NCI-H2081 treated with DMSO at 0.1 percent for 48 hours (cell line): Measurements from ENCODE around the gene MACC1.

Experiments used
- DNase-seq: peaks from one replicate; lab custom pipeline; 2025; lab: John Stamatoyannopoulos, UW

MACC1 gene

GRCh38 chr7:20217193-20217948 lies at the start of gene MACC1:
MACC1 (minus strand) TSS chr7:20217384; CDS start chr7:20161862, 55,522 bp downstream.
- no peak for DNase-seq

DNA sequence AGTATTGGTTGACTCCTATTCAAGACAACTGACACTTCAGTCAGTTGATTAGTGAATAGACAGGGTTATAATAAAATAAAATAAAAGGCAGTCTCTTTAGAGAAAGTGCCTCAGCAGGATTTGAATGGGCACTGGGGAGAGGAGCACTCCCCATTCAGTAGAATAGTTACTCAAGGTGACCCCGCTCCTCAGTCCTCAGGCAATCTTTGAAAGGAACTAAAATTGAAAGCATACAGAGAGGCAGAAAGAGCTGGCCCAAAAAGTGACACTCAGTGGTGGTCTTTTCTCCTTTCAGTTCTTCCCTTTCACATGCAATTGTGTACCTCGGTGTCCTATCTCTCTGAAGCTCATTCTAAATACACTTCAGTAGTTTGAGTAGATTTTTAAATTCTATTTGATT lies 47.4 kb upstream of the MACC1 start:
- DNase-seq, result no peak

GRCh38 chr7:20260223-20260622 lies 43.0 kb upstream of the MACC1 start:
- no peak for DNase-seq

DNA sequence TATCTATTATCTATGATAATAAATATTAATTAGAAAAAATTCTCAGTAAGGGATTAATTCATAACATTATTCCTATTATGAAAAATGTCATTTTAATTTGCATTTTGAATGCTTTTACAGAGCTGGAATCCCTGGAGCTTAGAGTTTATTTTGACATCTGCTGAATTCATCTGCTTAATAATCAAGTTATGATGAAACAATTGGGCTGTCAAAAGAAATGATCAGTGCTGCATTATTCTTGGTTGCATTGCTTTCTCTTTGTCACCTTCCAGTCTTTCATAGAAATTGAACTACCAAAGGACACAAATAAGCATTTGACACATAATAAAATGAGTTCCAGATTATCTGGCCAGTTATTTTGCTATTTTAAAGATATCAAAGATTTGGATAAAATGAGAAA lies 40.0 kb upstream of the MACC1 start:
- no peak for DNase-seq

GRCh38 chr7:20249920-20250319 lies 32.7 kb upstream of the MACC1 start:
- no peak for DNase-seq

DNA sequence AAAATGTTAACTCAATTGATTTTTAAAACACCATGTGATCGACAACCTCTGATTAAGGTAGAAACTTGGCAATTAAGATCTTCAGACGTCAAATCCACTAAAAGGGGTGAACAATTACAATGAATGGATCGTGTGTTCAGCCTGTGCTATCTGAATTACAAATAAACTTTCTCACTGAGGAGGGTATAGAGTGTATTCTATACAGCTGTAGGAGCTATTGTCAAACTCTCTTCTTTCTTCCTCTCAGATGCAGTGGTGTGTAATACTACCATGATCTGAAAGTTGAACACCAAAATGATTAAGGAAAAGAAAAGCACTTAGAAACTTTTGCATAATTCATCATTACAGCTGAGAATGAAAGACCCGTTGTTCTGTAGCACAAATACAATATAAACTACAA lies 32.2 kb upstream of the MACC1 start:
- no peak for DNase-seq

GRCh38 chr7:20246236-20246635 lies 29.1 kb upstream of the MACC1 start:
- no peak for DNase-seq

DNA sequence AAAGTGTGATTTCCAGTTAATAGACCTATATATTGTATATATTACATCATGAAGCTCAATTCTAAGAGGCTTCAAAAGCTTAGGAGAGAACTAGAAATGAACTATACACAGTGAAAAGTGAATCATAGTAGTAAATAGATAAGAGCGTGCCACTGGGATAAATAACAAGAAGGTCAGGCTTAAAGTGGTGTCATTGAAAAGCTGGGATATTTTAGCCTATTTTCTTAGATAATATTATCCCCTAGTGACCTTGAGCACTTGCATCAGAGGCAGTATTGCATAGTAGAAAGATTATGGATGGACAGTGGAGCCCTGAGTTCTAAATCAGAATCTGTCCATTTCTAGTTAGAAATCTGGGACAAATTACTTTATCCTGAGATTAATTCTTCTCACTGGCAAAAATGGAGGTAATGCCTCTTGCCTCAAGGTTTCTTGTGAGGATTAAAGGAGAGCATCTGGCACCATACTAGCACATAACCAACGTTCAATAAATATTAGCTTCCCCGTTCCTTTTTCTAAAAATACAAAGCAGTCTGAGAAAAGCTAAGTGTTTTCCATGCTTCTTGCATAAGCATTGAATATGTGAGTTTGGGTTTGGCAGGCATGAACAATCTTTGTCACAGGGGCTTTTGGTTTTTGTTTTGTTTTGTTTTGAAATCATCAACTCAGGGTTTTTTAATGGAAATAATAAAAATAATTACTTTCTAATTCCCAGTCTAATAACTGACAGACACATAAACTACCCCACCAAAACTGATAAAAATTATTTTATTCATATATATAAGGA lies 27.3 kb upstream of the MACC1 start:
- DNase-seq, result no peak

- DNase-seq, result no peak
Observed at GRCh38 chr7:20241911-20242261, 24.7 kb upstream of the MACC1 start.

DNA sequence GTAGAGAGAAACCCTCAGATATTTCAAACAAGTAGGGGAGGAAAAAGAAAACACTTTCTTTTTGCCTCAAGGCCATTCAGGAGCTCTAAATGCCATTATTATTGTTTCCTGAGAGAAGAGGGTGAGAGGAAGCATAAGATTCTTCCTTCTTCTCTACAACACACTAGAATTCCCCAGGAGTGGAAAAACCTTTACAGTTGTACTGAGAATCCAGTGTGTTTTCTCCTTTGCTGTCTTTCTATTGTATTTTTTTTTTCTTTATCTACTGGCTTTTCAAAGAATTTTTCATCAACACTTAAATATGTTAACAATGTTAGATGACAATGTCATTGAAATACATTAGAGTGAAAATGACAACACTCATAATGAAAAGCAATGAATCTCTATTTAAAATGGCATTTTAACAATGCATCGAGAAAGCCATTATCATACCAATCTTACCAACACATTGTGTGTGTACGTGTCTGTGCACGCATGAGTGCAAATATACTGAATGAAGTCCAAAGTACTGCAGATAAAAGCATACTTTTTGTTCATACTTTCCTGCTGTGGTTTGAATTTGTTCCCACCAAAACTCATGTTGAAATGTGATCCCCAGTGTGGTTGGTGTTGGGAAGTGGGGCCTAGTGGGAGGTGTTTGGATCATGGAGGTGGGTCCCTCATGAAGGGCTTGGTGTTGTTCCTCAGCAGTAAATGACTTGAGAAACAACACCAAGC lies 24.2 kb upstream of the MACC1 start:
- no peak for DNase-seq

GRCh38 chr7:20240080-20240926 lies 23.1 kb upstream of the MACC1 start:
- DNase-seq, result no peak

DNA sequence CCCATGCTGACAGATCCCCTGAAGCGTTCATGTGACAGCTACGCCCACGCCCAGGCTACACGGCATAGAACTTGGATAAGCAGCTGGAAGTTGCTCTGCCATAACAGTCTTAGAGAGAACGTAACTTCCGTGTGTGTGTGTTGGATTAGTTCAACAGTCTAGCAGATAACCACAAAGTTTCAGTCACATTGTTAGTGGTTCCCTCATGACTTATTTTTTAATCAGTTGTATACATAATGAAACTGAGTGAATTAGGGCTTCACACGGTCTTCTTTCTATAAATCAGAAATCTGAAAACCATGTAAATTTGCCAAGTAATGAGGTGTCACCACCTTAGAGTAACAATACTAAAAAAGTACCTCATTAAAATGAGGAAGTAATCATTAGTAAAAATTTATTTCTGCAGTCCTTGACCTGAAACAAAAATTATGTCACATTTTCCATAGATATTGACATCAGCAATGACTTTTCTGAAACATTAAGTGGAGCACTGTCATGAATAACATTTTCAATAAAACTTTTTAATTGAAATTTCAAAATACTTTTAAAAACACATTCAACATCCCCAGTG lies 21.7 kb upstream of the MACC1 start:
- no peak for DNase-seq

- no peak for DNase-seq
Observed at GRCh38 chr7:20238194-20238753, 21.1 kb upstream of the MACC1 start.

- DNase-seq, result no peak
Observed at GRCh38 chr7:20237464-20238193, 20.4 kb upstream of the MACC1 start.

DNA sequence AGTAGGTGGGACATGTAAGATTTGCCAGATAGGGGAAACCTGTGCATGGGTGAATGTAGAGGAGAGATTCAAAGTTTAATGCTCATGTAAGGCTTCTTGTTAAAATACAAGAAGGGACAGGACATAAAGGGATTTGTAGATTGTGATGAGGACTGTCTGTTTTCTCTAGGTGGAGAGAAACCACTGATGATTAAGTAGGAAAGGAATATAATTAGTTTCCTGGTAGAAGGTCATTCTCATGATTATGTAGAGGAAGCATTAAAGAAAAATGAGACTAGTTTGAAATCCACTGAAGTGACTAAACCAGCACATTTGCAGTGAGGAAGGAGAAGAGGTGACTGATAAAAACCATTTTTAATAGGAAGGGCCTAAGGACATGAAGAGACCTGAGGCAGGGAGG lies 19.6 kb upstream of the MACC1 start:
- no peak for DNase-seq

DNA sequence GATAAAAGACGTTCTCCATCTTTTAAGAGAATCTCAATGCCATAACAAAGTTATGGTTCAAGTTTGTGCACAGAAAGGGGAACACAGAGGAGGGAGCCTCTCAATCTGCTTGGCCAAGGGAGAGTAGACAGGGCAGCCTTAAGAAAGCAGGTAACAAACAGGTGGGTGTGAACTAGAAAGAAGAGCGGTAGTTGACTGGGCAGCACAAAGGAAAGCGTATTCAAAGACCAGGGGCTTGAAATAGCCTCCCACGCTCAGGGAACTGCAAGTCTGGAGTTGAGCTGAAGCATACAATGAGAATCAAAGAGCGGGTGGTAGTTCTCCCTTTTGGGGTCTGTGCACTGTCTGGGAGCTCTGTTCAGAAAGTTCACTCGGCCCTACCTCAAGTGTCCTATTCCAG lies 18.9 kb upstream of the MACC1 start:
- DNase-seq, result no peak

- no peak for DNase-seq
Observed at GRCh38 chr7:20235288-20235687, 18.1 kb upstream of the MACC1 start.

GRCh38 chr7:20233362-20233761 lies 16.2 kb upstream of the MACC1 start:
- DNase-seq, result no peak

- DNase-seq, result no peak
Observed at GRCh38 chr7:20232848-20233247, 15.7 kb upstream of the MACC1 start.

DNA sequence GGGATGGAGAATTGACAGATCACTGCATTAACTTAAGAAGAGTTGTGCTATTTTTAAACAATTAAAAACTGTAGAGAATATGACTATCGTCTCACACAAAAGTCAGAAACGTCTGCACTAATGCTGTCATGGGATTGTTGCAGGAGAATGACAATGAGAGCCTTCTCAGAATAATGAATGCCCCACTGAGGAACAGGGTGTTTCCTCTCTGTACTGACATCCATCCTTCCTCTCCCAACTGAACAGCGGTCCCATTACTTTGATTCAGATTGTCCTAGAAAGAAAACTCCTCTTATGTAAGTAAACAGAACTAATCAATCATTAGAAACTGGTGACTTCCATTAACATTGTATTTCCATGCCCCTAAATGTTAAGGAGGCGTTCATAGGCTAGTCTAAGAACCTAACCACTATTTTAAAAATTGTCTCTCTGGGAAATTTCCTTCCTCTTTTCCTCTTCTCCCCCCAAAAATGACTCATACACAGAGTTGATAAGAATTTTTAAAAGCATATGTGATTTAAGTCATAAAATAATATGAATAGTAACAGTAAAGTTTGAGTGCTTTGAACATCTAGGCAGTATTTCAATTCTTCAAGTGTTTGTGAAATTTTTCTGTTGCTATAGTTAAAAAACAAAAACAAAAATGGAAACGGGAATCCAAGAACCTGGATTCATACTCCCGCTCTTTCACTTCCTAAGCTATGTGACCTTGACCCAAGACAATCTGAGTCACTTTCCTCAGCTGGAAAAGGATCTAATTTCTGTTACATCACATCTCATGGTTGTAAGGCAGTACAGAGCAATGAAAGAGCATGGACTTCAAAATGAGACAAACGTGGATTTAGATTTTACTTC lies 12.7 kb upstream of the MACC1 start:
- no peak for DNase-seq
